Urinary bladder (tissue), 4 donors: ENCODE data around the gene CCDC38. TPM values are rescaled to one million over a fixed set of nuclear protein-coding genes. Genes with fewer than 3 reads are reported as not detected.

ENCODE experiments used
- DNase-seq: peaks from one replicate; pipeline ENCODE4 v3.0.0-alpha.2; 2015; ENCODE audit errors: extremely low spot score
- H3K27ac ChIP-seq: one replicate; pipeline ENCODE4 v1.5.1; 2013; ENCODE audit warnings: low read depth, mild to moderate bottlenecking, moderate library complexity
- H3K36me3 ChIP-seq: one replicate; pipeline ENCODE4 v1.6.1; 2013; ENCODE audit warnings: mild to moderate bottlenecking, moderate library complexity; ENCODE audit not compliant: insufficient read depth
- H3K4me1 ChIP-seq: one replicate; pipeline ENCODE4 v1.6.1; 2013; ENCODE audit warnings: mild to moderate bottlenecking, moderate library complexity; ENCODE audit not compliant: insufficient read depth
- H3K4me3 ChIP-seq: one replicate; pipeline ENCODE4 v1.5.1; 2013; ENCODE audit warnings: low read depth, low read length
- WGBS: extraction: QIAGEN DNeasy Blood & Tissue Kit; methylation state at CpG from one replicate; pipeline ENCODE4 v1.1.7; 2013; 5-methylcytosine and 5-hydroxymethylcytosine counted together
- polyA plus RNA-seq: library from polyadenylated mRNA; stranded (reverse); fragments of 200-250 nt; gene quantifications from one replicate; pipeline ENCODE4 v1.2.3, GENCODE V29; 2013
- total RNA-seq: library from RNA; depleted of rRNA; stranded (reverse); fragments of >200 nt; gene quantifications from one replicate; pipeline ENCODE4 v1.2.3, GENCODE V29; 2014
- donor health status: healthy with polysubstance abuse.
- donor health status: healthy.

Gene CCDC38
- total and polyA plus RNA-seq, 2 donors, result 0.03 TPM; not detected in 1

- Histone ChIP-seq H3K4me3 (no peak overlapping the region), H3K4me1 (no peaks in the 10 kb centered on the region), H3K36me3 (no peaks in the 10 kb centered on the region), H3K27ac (no peak overlapping the region)
- DNase-seq, result no peak
- WGBS, result 62% methylated on average over 3 of the region's 3 CpGs
Measured at GRCh38 chr12:95884998-95885397, 57.4 kb downstream of the CCDC38 start.

GRCh38 chr12:95882873-95883272 is 59.5 kb downstream of the CCDC38 start:
- no peak overlapping the region for H3K27ac ChIP-seq
- no peaks in the 10 kb centered on the region for H3K4me1 ChIP-seq
- no peak for DNase-seq
- 93% methylated on average over 4 of the region's 4 CpGs for WGBS
- no peak overlapping the region for H3K4me3 ChIP-seq
- no peaks in the 10 kb centered on the region for H3K36me3 ChIP-seq

DNA sequence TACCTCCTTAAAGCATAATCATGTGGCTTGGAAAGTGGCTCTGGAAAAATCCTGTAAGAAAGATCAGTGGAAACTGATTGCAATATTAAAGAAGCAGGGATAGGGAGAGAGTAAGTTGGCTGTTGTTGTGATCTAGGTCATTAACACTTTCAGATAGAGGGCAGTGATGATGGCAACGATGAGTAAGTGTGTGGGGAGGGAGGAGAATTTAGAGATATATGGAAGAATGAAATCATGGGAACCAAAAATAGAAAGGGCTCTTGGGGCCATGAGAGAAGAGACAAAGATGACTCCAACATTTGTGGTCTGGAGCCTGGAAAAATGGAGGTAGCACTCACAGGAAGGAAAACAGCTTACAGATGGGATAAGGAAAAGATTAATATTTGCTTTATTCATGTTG is 60.3 kb downstream of the CCDC38 start:
- WGBS, result 41% methylated on average over 1 of the region's 1 CpG
- Histone ChIP-seq H3K36me3 (no peaks in the 10 kb centered on the region), H3K27ac (no peak overlapping the region), H3K4me3 (no peak overlapping the region), H3K4me1 (no peaks in the 10 kb centered on the region)
- DNase-seq, result no peak

- Histone ChIP-seq H3K4me1 (no peaks in the 10 kb centered on the region), H3K27ac (no peak overlapping the region), H3K4me3 (no peak overlapping the region), H3K36me3 (no peaks in the 10 kb centered on the region)
- no peak for DNase-seq
- 34% methylated on average over 3 of the region's 3 CpGs for WGBS
Measured at GRCh38 chr12:95881331-95881955, 61.0 kb downstream of the CCDC38 start.

DNA sequence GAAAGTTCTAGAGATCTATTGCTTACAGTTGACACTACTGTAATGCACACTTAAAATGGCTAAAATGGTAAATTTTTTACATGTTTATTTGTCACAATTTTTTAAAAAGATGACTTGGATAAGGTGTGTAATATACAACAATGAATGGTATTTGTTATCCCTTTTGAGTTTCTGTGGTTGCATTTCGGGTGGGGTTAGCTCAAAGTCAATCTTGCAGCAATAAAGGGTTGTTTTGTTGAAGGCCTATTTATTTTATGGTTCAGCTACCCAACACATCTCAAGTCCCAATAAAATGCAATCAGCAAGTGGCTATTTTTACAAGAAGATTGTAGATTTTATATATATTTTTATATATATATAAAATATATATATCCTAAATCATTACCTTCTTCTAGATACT is 61.5 kb downstream of the CCDC38 start:
- no peak overlapping the region for H3K27ac ChIP-seq
- no peak overlapping the region for H3K4me3 ChIP-seq
- H3K36me3 ChIP-seq, result no peaks in the 10 kb centered on the region
- H3K4me1 ChIP-seq, result no peaks in the 10 kb centered on the region
- WGBS, result 83% methylated on average over 1 of the region's 1 CpG
- DNase-seq, result no peak

DNA sequence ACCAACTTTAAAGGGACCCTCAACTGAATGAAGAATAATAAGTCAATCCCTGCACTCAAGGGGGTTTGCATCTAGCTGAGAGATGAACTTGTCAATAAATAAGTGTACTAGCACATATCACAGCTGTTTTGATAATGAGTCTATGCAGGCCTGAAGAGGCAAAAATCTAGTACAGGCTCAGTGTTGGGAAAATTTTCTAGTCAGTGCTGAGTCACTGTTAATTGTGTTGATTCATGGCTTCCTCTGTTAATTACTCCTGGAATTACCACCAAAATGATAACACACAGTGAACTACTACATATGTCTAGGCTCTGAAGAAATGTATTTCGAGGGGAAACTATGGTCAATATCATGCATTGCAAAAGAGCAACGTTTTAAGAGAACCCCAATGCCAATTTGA is 64.8 kb downstream of the CCDC38 start:
- Histone ChIP-seq H3K4me1 (no peaks in the 10 kb centered on the region), H3K4me3 (no peak overlapping the region), H3K27ac (no peak overlapping the region), H3K36me3 (no peaks in the 10 kb centered on the region)
- WGBS, result 84% methylated on average over 2 of the region's 2 CpGs
- DNase-seq, result no peak

GRCh38 chr12:95874452-95874851 is 68.0 kb downstream of the CCDC38 start:
- 82% methylated on average over 4 of the region's 4 CpGs for WGBS
- no peaks in the 10 kb centered on the region for H3K36me3 ChIP-seq
- H3K27ac ChIP-seq, result no peak overlapping the region
- H3K4me1 ChIP-seq, result no peaks in the 10 kb centered on the region
- DNase-seq, result no peak
- no peak overlapping the region for H3K4me3 ChIP-seq

GRCh38 chr12:95870897-95871296 is 71.5 kb downstream of the CCDC38 start:
- Histone ChIP-seq H3K4me1 (no peaks in the 10 kb centered on the region), H3K4me3 (no peak overlapping the region), H3K36me3 (no peaks in the 10 kb centered on the region), H3K27ac (no peak overlapping the region)
- WGBS, result 67% methylated on average over 4 of the region's 4 CpGs
- no peak for DNase-seq

GRCh38 chr12:95863337-95863736 is 79.1 kb downstream of the CCDC38 start:
- H3K27ac ChIP-seq, result no peak overlapping the region
- H3K4me1 ChIP-seq, result no peaks in the 10 kb centered on the region
- H3K36me3 ChIP-seq, result peaks cover 2% of the 10 kb centered on the region
- no peak for DNase-seq
- H3K4me3 ChIP-seq, result no peak overlapping the region

- Histone ChIP-seq H3K4me3 (no peak overlapping the region), H3K27ac (no peak overlapping the region), H3K36me3 (peaks cover 2% of the 10 kb centered on the region), H3K4me1 (no peaks in the 10 kb centered on the region)
- DNase-seq, result no peak
- WGBS, result 98% methylated on average over 3 of the region's 3 CpGs
Measured at GRCh38 chr12:95862038-95862437, 80.4 kb downstream of the CCDC38 start.

DNA sequence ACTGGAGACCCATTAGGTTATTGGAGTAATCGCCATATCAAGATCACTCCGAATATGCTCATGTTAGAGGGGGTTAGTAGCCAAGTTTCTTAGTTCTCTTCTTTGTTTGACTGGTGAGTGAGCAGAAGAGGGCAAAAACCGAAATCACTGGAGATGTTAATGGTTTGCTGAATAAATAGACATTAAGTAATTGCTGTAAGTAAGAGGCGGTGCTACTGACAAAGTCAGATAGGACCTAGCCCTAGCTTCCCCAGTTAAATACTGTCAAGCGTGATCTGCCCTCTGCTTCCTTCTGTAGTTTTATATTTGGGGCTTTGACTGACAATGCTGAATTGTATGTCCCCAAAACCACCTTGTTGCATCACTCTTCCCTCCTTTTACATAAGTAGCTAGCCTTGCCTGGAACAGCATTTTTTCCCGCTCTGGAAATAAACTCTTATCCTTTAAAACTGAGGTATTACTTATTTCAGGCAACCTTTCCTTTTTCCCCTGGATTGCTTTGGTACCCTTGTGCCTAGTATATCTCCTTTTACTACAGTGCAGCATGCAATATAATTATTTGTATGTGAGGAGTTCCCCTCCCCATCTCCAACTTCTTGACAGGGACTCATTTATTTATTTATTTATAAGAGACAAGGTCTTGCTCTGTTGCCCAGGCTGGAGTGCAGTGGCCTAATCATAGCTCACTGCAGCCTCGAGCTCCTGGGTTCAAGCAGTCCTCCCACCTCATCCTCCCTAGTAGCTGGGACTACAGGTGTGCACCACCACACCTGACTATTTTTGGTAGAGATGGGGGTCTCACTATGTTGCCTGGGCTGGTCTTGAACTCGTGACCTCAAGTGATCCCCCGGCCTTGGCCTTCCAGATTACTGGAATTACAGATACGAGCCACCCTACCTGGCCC is 82.2 kb downstream of the CCDC38 start:
- H3K4me3 ChIP-seq, result peak overlapping the region; percentile 82
- no peaks in the 10 kb centered on the region for H3K4me1 ChIP-seq
- 72% methylated on average over 10 of the region's 10 CpGs for WGBS
- no peak for DNase-seq
- peaks cover 2% of the 10 kb centered on the region for H3K36me3 ChIP-seq
- no peak overlapping the region for H3K27ac ChIP-seq

DNA sequence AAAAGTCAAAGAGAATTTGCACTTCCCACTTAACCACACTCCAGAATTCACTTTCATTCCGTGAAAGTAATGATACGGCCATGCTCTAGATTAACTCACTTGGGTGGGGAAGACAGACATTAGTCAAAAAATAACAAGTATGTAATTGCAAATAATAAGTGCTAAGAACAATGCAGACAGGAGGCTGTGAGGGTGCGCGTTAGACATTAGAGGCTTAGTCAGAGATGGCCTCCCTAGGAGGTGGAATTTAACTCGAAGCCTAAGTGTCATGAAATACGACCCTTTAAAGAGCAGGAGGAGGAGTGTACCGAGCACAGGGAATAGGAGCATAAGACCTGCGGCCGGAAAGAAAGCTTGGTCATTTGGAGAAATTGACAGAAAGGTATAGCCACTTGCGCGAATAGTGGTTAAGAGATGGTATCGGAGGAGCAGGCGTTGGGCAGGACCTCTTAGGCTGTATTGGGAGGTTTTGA is 83.0 kb downstream of the CCDC38 start:
- Histone ChIP-seq H3K27ac (no peak overlapping the region), H3K36me3 (peaks cover 2% of the 10 kb centered on the region), H3K4me1 (no peaks in the 10 kb centered on the region), H3K4me3 (peak overlapping the region; percentile 82)
- WGBS, result 1% methylated on average over 13 of the region's 13 CpGs
- DNase-seq, result no peak

- under 1% methylated on average over 54 of the region's 54 CpGs for WGBS
- Histone ChIP-seq H3K4me1 (no peaks in the 10 kb centered on the region), H3K4me3 (peak within 1 kb of the TSS; percentile 82), H3K27ac (no peak within 1 kb of the TSS), H3K36me3 (peaks cover 2% of the 10 kb centered on the region)
- DNase-seq, result peak; percentile 95
Measured at GRCh38 chr12:95858451-95859343, 83.7 kb downstream of the CCDC38 start, which contains the start of gene SNRPF. Gene SNRPF (plus strand): TSS chr12:95858952. CDS start chr12:95859074, 122 bp downstream.
